Activated CD8-positive, alpha-beta memory T cell treated with anti-CD3 and anti-CD28 coated beads, Interleukin-2, amount 50 U/mL, for 1 hour (primary cell): ENCODE data around the gene KASH5.

Source experiments
- DNase-seq: peaks from one replicate; pipeline ENCODE4 v3.0.0-alpha.2; 2020; ENCODE audit errors: extremely low read depth

KASH5 gene, protein sequence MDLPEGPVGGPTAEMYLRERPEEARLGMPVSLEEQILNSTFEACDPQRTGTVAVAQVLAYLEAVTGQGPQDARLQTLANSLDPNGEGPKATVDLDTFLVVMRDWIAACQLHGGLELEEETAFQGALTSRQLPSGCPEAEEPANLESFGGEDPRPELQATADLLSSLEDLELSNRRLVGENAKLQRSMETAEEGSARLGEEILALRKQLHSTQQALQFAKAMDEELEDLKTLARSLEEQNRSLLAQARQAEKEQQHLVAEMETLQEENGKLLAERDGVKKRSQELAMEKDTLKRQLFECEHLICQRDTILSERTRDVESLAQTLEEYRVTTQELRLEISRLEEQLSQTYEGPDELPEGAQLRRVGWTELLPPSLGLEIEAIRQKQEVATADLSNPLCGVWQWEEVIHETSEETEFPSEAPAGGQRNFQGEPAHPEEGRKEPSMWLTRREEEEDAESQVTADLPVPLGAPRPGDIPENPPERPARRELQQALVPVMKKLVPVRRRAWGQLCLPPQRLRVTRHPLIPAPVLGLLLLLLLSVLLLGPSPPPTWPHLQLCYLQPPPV

DNA sequence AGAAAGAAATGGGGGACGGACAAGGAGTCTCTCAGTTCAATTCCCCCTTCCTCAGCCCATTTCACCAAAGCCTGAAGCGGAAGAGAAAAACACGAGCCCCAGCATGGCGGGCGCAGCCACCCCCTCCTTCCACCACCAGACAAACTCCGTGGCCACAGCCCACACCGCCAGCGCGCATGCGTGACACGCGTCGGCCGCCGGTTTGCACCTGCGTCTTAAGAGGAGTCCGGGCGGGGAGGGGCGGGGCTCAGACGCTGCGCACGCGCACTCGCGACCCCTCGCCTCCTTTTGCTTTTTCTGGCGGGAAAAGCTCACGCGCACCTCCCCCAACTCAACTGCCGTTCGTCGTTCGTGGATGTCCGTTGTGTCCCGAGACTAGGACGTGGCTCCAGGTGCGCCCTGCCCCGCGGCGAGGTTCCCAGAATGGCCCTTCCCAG, at the start of gene KASH5:
KASH5 (plus strand) TSS at position 314 of the 437 bp plus-strand sequence. CDS start 2,635 bp downstream, outside the sequence.
- DNase-seq, result peak; percentile 57

DNA sequence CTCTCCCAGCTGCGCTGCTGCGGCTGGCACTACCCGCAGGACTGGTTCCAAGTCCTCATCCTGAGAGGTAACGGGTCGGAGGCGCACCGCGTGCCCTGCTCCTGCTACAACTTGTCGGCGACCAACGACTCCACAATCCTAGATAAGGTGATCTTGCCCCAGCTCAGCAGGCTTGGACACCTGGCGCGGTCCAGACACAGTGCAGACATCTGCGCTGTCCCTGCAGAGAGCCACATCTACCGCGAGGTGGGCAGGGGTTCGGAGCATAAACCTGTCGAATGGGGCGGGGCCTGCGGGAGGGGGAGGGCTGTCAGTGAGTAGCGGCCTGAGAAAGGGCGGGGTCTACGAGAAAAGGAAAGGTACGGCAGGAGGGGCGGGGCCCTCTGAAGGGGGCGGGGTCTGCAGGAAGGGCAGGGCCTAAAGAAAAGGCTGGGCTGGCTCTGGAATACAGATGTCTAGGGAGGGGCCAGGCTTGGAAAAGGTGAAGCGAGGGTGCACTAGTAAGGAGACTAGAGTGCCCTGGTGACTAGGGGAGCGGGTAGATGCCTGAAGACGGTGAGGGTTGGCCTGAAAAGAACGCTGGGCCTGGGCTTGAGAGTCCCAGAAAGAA, 49.3 kb upstream of the KASH5 start:
- DNase-seq, result no peak

- no peak for DNase-seq
These were observed 48.6 kb upstream of the KASH5 start for GRCh38 chr19:49339301-49340068.

DNA sequence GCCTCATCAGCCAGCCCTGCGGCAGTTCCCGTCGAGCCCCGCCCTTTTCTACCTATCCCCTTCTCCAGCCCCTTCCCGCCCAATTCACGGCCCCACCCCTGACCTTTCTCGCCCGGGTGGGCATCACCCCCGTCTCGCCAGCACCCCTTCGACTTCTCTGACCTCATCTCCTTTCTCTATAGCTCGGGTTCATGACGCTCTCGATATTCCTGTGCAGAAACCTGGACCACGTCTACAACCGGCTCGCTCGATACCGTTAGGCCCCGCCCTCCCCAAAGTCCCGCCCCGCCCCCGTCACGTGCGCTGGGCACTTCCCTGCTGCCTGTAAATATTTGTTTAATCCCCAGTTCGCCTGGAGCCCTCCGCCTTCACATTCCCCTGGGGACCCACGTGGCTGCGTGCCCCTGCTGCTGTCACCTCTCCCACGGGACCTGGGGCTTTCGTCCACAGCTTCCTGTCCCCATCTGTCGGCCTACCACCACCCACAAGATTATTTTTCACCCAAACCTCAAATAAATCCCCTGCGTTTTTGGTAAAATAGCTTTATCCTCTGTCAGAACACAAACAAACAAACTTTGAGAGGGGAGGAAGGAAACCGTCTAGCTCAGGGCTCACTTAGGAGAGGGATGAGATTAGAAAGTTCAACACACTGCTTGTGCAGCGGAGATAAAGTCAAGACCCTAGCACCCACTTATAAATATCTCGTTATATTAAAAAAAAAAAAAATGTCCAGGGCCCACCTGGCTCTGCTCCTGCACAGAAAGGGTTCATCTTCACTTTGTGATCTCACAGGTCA, 47.8 kb upstream of the KASH5 start:
- no peak for DNase-seq

DNA sequence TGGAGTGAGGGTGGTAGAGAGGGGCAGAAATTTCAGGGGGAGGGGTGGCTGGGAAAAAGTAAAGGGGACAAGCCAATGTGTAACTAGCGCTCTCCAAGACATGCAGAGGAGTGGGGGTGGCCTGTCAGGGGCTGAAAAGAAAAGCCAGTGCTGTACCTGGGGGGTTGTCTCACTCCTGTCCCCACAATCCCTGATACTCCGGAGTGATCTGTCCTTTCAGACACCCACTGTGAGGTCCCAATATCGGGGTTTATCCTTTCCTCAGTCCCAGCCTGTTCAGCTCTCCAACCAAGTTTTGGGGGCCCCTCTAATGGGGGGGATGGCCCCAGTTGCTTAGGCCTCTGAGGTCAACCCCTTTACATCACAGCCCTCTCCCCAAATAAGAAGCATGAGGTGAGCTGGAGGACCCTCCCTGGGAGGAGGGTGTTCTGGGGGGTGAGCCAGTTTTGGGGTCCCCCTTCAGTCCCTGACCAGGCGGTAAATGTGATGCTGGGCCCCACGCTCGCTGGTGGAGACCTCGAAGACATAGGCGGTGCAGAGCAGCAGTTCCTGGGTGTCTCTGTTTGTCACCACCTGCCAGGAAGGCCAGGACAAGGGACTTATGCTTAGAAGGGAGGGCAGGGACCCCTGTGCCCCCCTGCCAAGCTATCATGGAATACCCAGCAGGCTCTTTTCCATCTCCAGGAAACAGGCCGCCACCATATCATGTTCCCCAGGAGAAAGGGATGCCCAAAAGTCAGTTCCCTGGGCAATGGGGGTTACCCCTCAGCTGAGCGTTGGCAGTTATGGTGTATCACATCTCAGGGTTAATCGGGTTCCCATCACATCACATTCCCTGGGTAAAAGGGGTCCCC, 47.0 kb upstream of the KASH5 start:
- DNase-seq, result no peak

- DNase-seq, result no peak
These were observed 45.7 kb upstream of the KASH5 start for GRCh38 chr19:49342291-49342721.

GRCh38 chr19:49343123-49343522, 44.9 kb upstream of the KASH5 start:
- no peak for DNase-seq

DNA sequence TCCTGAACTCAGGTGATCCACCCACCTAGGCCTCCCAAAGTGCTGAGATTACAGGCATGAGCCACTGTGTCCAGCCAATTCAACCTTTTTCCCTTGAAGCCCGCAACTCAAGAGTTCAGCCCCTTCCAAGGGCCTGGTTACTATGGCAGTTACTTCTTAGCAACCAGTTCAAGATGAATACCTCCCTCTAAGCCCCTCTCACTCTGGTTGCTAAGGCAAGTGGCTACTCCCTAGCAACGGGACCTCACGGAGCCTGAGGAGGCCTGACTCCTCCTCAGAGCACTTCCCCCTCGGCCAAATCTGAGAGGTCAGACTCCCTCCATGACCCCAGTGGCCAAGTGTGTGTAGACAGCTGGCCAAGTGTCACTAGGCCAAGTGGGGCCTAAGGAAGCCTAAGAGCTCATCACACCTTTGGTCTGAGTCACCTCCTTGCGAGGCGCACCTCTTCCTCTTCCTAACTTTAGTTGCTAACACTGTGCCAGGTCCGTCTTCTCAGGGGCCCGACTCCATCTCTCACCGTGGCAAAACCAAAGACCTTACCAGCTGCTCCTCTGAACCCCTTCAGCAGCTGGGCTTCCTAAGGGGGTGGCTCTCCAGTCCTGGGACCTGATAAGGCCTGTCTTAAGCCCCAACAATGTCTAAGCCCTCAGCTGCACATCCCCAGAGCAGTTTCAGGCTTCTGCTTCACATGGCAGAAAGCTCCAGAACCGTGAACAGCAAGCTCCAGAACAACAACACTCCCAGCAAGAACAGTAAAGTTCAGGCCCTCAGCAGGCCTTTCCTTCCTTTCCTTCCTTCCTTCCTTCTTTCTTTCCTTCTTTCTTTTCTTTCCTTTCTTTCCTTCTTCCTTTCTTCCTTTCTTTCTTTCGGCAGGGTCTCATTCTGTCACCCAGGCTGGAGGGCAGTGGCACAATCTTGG, 43.3 kb upstream of the KASH5 start:
- no peak for DNase-seq

DNA sequence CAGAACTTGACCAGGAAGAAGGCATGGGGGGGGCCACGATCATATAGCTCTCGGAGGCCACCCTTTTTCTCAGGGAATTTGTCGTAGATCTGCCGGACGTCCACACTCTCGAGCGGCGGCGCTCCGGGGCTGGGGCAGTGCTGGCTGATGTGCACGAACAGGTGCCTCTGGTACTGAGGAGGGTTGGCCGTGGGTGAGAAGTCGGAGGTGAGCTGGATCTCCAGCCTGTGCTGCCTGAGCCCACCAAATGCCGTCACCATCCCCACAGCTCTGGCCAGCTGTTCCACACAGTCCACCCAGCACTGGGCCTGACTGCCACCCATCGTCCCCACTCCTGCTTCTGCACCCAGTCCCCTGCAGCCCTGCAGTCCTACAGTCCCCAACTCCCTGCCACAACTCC, 40.9 kb upstream of the KASH5 start:
- DNase-seq, result no peak

- DNase-seq, result no peak
These were observed 40.2 kb upstream of the KASH5 start for GRCh38 chr19:49347835-49348234.

DNA sequence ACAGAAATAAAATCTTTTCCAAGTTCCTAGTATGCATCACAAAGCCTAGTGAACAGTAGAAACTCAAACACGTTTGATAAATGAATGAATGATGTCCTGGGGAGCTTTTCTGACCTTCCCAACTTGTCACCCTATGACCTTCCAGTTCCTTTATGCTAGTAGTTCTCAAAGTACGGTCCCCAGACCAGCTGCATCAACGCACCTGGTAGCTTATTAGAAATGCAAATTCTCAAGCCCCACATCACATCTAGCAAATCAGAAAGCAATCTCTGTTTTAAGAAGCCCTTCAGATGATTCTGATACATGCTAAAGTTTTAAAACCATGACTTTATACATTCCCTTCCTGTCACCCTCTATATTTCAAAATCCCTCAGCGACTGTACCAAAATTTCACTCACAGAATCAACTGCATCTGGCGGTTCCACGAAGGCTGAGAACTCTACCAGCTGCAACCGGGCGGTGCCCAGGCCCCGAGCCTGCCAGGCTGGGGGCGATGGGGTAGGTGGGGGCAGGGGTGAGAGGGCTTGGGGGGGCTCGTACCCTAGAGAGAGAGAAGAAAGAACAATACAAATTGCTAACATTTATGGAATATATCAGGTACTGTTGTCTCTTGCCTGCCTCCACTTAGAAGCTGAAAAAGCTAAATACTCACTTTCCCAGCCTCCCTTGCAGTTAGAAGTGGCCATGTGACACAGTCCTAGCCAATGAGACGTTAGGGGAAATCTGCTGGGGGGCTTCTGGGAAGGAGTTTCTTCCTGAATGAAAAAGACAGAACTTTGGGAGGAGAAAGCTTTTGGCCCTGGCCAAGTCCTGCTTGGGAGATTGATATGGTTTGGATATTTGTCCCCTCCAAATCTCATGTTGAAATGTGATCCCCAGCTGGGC, 39.5 kb upstream of the KASH5 start:
- no peak for DNase-seq

GRCh38 chr19:49349567-49349966, 38.5 kb upstream of the KASH5 start:
- no peak for DNase-seq

DNA sequence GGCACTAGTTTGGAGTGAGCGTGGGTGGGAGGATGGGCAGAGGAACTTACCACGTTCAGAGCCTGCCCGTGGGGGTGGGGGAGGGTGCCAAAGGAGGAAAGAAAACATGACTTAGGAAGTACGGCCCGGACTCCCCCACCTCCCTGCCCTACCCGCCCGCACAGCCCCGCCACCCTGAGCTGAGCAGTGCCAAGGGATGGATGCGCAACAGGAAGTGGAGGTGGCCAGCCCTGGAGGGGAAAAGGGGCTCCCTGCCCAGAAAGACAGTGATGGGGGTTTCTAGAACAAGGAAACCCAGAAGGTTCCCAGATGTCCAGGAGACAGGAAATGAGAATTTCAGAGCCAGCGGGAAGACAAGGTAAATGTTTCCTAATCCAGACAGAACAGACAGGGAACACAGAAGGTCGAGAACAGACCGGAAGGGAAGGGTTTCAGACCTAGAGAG, 32.1 kb upstream of the KASH5 start:
- DNase-seq, result no peak

GRCh38 chr19:49356382-49356781, 31.7 kb upstream of the KASH5 start:
- no peak for DNase-seq

DNA sequence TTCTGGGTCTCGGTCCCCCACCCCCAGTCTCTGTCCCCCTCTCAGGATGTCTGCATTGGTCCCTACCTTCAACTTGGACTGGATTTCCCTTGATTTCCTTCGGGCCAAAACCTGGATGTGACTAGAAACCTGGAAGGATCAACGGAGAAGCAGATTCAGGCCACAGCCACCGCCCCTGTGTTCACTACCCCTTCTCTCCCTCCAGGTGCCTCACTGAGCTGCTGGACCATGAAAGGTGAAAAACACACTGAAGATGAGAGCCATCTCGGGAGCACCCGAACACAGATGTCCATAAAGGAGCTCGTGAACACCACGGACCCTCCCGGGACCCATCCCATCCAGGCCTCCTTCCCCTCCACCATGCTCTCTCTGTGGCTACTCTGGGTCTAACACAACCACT, 30.9 kb upstream of the KASH5 start:
- DNase-seq, result no peak

GRCh38 chr19:49359851-49360820, 27.9 kb upstream of the KASH5 start:
- no peak for DNase-seq

- no peak for DNase-seq
These were observed 26.5 kb upstream of the KASH5 start for GRCh38 chr19:49361438-49362047.
